ENCODE results near the gene EN2. TPM values are rescaled to one million over a fixed set of nuclear protein-coding genes. Genes with fewer than 3 reads are reported as not detected.

Gene EN2
- total and polyA plus RNA-seq, 10 of the 15 experiments (the other 5 are each of a cell fraction or from before 2014, with no cell fraction given), result not detected

GRCh38 chr7:155506854-155507337 lies 49.0 kb downstream of the EN2 start:
- FAIRE-seq, result no peak

More at GRCh38 chr7:155506854-155507337, 49.0 kb downstream of the EN2 start:
- Histone ChIP-seq H3K9ac (ENCODE audit: control insufficient read depth, insufficient read depth, low read length) (no peak overlapping the region), H3K27me3 (replicated peaks in 1 of 2; ENCODE audit: control insufficient read depth in 2 of 2, insufficient read depth in 2 of 2, low read length in 1 of 2) (peaks cover 1 to 15% of the 10 kb centered on the region in 2 experiments), H3K36me3 (ENCODE audit: control insufficient read depth in 2 of 2, insufficient read depth in 2 of 2, low read length in 1 of 2) (no peaks in the 10 kb centered on the region), H3K4me3 (no peak overlapping the region), H3K4me2 (ENCODE audit: control insufficient read depth, insufficient read depth) (no peak overlapping the region), H3K9me3 (replicated peaks; ENCODE audit: control insufficient read depth, insufficient read depth, low read length) (no peaks in the 10 kb centered on the region; the same call in 2 of the 3 replicates), H3K27ac (ENCODE audit: control insufficient read depth, insufficient read depth) (no peak overlapping the region), H2AFZ (ENCODE audit: control insufficient read depth, low read depth, low read length) (no peak overlapping the region), H3K79me2 (ENCODE audit: control insufficient read depth, insufficient read depth, low read length) (no peaks in the 10 kb centered on the region), H3K4me1 (ENCODE audit: control insufficient read depth, insufficient read depth, low read length) (no peaks in the 10 kb centered on the region), H4K20me1 (ENCODE audit: control insufficient read depth, insufficient read depth) (no peaks in the 10 kb centered on the region)
- ChIA-PET SMC1A (ENCODE audit: uncharacterized antibody, unreplicated experiment) (no interaction called here), CTCF (no interaction called here), POLR2A (no interaction called here), RAD21 (ENCODE audit: unreplicated experiment) (no interaction called here)
- DNase-seq (ENCODE audit: low read depth, low spot score) (no peak), ATAC-seq (no peak)
- no TSS peak for BruUV-seq (replicated peaks)
- in situ Hi-C loops (cut with MboI), result no loop called here
- TF ChIP-seq GATAD2B (conservative IDR thresholded peaks at IDR 0.05; ENCODE audit: low read depth), result no peak
- no peak for TF ChIP-seq USF1 (IDR thresholded peaks at IDR 0.05; ENCODE audit: borderline replicate concordance, extremely low read length, insufficient read depth, low read depth, low read length)
- TF ChIP-seq RUNX3 (IDR thresholded peaks at IDR 0.05; ENCODE audit: low read length), result no peak
- no peak for TF ChIP-seq PAX5 (IDR thresholded peaks at IDR 0.05; ENCODE audit: borderline replicate concordance, low read depth, low read length)
- no peak for TF ChIP-seq ATF2 (IDR thresholded peaks at IDR 0.05; ENCODE audit: low read length)
- no peak for TF ChIP-seq PML (IDR thresholded peaks at IDR 0.05; ENCODE audit: low read length)
- TF ChIP-seq MEF2B (IDR thresholded peaks at IDR 0.05; ENCODE audit: partially characterized antibody, poor library complexity, severe bottlenecking), result no peak
- TF ChIP-seq NFXL1 (IDR thresholded peaks at IDR 0.05; ENCODE audit: borderline replicate concordance), result no peak
- no peak for TF ChIP-seq SREBF1 (IDR thresholded peaks at IDR 0.05; ENCODE audit: low read length)
- no peak for TF ChIP-seq STAT3 (IDR thresholded peaks at IDR 0.05; ENCODE audit: low read depth, low read length)
- TF ChIP-seq EGR1 (IDR thresholded peaks at IDR 0.05; ENCODE audit: borderline replicate concordance in 1 of 2, low read depth in 2 of 2, low read length in 2 of 2), result no peak
- TF ChIP-seq YY1 (IDR thresholded peaks at IDR 0.05; ENCODE audit: low read depth, low read length), result no peak
- no peak for TF ChIP-seq REST (IDR thresholded peaks at IDR 0.05; ENCODE audit: low read depth, low read length)
- TF ChIP-seq SIX5 (IDR thresholded peaks at IDR 0.05; ENCODE audit: low read depth, low read length, severe bottlenecking), result no peak
- no peak for TF ChIP-seq POLR2AphosphoS5 (IDR thresholded peaks at IDR 0.05; ENCODE audit: low read length)
- no peak for TF ChIP-seq NFYA (IDR thresholded peaks at IDR 0.05; ENCODE audit: borderline replicate concordance, low read depth, low read length)
- intact Hi-C loops (cut with micrococcal nuclease; ENCODE audit: unreplicated experiment), result no loop called here
- WGBS (ENCODE audit: insufficient coverage, insufficient replicate concordance, low lambda C conversion rate, missing lambda C conversion rate), result 27% methylated on average over 14 of the region's 14 CpGs
